ENCODE data around the gene ATG4D.
"Not testable (repeated sequence)": the region's sequence is repeated elsewhere in the genome, so short reads cannot be mapped to it uniquely, and the experiment has no call there.

ATG4D gene

DNA sequence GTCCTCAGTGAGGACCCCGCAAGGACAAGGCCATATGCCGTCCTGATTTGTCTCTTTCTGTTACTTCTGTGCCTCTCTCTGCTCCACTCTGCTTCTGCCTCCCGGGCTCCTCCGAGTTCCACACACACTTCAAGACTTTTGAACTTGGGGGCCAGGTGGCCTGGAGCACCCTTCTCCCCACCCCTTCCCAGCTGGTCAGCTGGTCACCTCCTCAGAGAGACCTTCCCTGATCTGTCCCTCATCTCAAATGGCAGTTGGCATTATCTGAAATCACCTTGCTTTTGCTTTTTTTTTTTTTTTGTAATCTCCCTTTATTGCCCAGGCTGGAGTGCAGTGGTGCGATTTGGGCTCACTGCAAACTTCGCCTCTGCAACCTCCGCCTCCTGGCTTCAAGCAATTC lies 24.3 kb upstream of the ATG4D start:
- Histone ChIP-seq H3K27ac (ENCODE audit: insufficient read depth in 1 of 2, low read depth in 1 of 2, low read length in 2 of 2, poor library complexity in 1 of 2, severe bottlenecking in 2 of 2) (no peak overlapping the region), H3K4me1 (ENCODE audit: control extremely low read depth in 1 of 4, control insufficient read depth in 4 of 4, insufficient read depth in 4 of 4, low read length in 3 of 4) (peaks cover 0 to 29% (median 24%) of the 10 kb centered on the region in 4 experiments), H3K9me3 (ENCODE audit: control extremely low read depth in 1 of 5, control insufficient read depth in 4 of 5, insufficient read depth in 2 of 5, low read depth in 1 of 5, low read length in 4 of 5) (no peaks in the 10 kb centered on the region), H3K36me3 (ENCODE audit: control insufficient read depth in 4 of 4, insufficient read depth in 4 of 4, low read length in 3 of 4) (no peaks in the 10 kb centered on the region), H3K4me3 (ENCODE audit: control insufficient read depth in 1 of 7, extremely low read depth in 1 of 7, insufficient read depth in 4 of 7, low read depth in 2 of 7, low read length in 6 of 7) (no peak overlapping the region), H3K27me3 (replicated peaks in 2 of 5; ENCODE audit: control insufficient read depth in 4 of 5, insufficient read depth in 5 of 5, low read length in 4 of 5) (peaks cover 4 to 61% (median 38%) of the 10 kb centered on the region in 5 experiments)
- ChIA-PET CTCF (interaction anchor here (0.6 to 1.5 kb wide), 3 partner anchors 12 to 61 kb away, joined by 3 to 5 read pairs (median 3); no protein-coding TSS in a partner anchor), POLR2A (no interaction called here)
- no peak for DNase-seq
- WGBS (ENCODE audit: insufficient coverage): 81% methylated on average over 7 of the region's 7 CpGs

DNA sequence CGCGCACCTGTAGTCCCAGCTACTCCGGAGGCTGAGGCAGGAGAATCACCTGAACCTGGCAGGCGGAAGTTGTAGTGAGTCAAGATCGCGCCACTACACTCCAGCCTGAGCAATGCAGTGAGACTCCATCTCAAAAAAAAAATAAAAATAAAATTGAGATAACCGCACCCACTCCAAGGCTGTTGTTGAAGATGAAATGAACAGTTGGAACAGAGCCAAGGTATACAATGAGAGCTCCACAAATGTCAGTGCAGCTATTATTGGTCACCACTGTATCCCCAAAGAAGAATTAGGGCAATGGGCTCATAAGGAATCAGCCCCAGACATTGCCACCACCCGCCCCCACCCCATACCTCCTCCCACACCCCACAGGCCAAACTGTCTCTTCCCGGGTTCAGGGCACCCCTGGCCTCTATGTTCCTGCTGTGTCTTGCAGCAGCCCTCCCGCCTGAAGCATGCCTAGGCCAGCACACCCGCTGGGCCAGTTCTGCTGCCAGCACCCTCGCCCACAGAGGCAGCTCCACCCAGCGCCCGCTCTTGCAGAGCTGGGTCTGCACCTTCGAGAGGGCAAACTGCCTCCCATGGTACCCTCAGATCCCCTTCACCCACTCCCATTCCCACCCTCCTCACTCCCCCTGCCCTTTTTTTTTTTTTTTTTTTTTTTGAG lies 22.9 kb upstream of the ATG4D start:
- Histone ChIP-seq H3K27ac (ENCODE audit: insufficient read depth in 1 of 2, low read depth in 1 of 2, low read length in 2 of 2, poor library complexity in 1 of 2, severe bottlenecking in 2 of 2) (no peak overlapping the region), H3K9me3 (ENCODE audit: control extremely low read depth in 1 of 5, control insufficient read depth in 4 of 5, insufficient read depth in 2 of 5, low read depth in 1 of 5, low read length in 4 of 5) (no peaks in the 10 kb centered on the region), H3K4me3 (ENCODE audit: control insufficient read depth in 1 of 7, extremely low read depth in 1 of 7, insufficient read depth in 4 of 7, low read depth in 2 of 7, low read length in 6 of 7) (no peak overlapping the region), H3K36me3 (ENCODE audit: control insufficient read depth in 4 of 4, insufficient read depth in 4 of 4, low read length in 3 of 4) (no peaks in the 10 kb centered on the region), H3K27me3 (replicated peaks in 2 of 5; ENCODE audit: control insufficient read depth in 4 of 5, insufficient read depth in 5 of 5, low read length in 4 of 5) (peaks cover 2 to 47% (median 32%) of the 10 kb centered on the region in 5 experiments), H3K4me1 (ENCODE audit: control extremely low read depth in 1 of 4, control insufficient read depth in 4 of 4, insufficient read depth in 4 of 4, low read length in 3 of 4) (peaks cover 0 to 23% (median 19%) of the 10 kb centered on the region in 4 experiments)
- 89% methylated on average over 7 of the region's 15 CpGs for WGBS (ENCODE audit: insufficient coverage)
- no peak for DNase-seq
- CTCF ChIA-PET: interaction anchor here (0.6 to 1.5 kb wide), 4 partner anchors 13 to 137 kb away, joined by 3 to 5 read pairs (median 3); no protein-coding TSS in a partner anchor
- POLR2A ChIA-PET: no interaction called here

DNA sequence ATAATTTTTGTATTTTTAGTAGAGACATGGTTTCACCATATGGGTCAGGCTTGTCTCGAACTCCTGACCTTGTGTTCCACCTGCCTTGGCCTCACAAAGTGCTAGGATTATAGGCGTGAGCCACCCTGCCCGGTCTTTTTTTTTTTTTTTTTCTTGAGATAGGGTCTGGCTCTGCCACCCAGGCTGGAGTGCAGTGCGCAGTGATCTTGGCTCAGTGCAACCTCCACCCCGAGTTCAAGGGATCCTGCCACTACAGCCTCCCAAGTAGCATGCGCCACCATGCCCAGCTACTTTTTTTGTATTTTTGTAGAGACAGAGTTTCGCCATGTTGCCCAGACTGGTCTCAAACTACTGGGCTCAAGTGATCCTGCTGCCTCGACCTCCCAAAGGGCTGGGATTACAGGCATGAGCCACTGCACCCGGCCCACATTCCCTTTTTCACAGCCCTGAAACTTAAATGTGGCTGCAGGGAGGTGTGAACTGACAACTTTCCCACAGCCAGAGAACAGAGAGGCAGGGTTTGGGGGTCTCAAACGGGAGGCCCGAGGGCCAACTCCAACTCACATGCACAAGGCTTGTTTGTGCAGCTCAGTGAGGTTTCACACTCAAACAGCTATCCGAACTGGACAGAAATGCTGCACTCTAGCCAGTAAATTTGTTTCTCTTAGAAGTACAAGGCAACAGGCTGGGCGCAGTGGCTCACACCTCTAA lies 22.1 kb upstream of the ATG4D start:
- Histone ChIP-seq H3K4me1 (ENCODE audit: control extremely low read depth in 1 of 4, control insufficient read depth in 4 of 4, insufficient read depth in 4 of 4, low read length in 3 of 4) (peaks cover 0 to 23% (median 19%) of the 10 kb centered on the region in 4 experiments), H3K36me3 (ENCODE audit: control insufficient read depth in 4 of 4, insufficient read depth in 4 of 4, low read length in 3 of 4) (no peaks in the 10 kb centered on the region), H3K9me3 (ENCODE audit: control extremely low read depth in 1 of 5, control insufficient read depth in 4 of 5, insufficient read depth in 2 of 5, low read depth in 1 of 5, low read length in 4 of 5) (no peaks in the 10 kb centered on the region), H3K27ac (ENCODE audit: insufficient read depth in 1 of 2, low read depth in 1 of 2, low read length in 2 of 2, poor library complexity in 1 of 2, severe bottlenecking in 2 of 2) (no peak overlapping the region), H3K4me3 (ENCODE audit: control insufficient read depth in 1 of 7, extremely low read depth in 1 of 7, insufficient read depth in 4 of 7, low read depth in 2 of 7, low read length in 6 of 7) (no peak overlapping the region), H3K27me3 (replicated peaks in 2 of 5; ENCODE audit: control insufficient read depth in 4 of 5, insufficient read depth in 5 of 5, low read length in 4 of 5) (peaks cover 0 to 39% (median 27%) of the 10 kb centered on the region in 5 experiments)
- CTCF ChIA-PET: interaction anchor here (1.7 kb wide), 1 partner anchor 12 kb away, joined by 4 read pairs; no protein-coding TSS in a partner anchor
- WGBS (ENCODE audit: insufficient coverage): 94% methylated on average over 13 of the region's 13 CpGs
- POLR2A ChIA-PET: no interaction called here
- no peak for DNase-seq

DNA sequence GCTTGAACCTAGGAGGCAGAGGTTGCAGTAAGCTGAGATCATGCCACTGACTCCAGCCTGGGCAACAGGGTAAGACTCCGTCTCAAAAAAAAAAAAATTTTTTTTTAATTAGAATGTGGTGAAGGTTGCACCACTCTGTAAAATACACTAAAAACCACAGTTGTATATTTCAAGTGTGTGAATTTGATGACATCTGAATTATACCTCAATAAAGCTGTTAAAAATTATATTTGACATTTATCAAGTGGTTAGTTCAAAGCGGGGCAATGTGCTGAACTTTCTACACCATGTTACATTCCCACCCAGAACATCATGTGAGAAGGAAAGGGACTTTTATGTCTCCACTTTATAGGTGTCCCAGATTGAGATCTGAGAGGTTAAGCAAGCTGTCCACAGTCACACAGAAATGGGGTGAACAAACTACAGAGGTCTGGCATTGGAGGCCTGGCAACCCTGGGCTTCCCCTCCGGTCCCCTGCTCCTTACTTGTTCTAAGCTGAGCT lies 20.5 kb upstream of the ATG4D start:
- POLR2A ChIA-PET: interaction anchor here (0.6 kb wide), 1 partner anchor 639 kb away, joined by 4 read pairs; no protein-coding TSS in a partner anchor
- DNase-seq: no peak
- H3K4me1 ChIP-seq (ENCODE audit: control extremely low read depth in 1 of 4, control insufficient read depth in 4 of 4, insufficient read depth in 4 of 4, low read length in 3 of 4): peaks cover 0 to 10% (median 7%) of the 10 kb centered on the region in 4 experiments
- CTCF ChIA-PET: interaction anchor here (1.1 to 3.2 kb wide), 6 partner anchors 11 to 121 kb away, joined by 3 to 14 read pairs (median 4); no protein-coding TSS in a partner anchor
- H3K4me3 ChIP-seq (ENCODE audit: control insufficient read depth in 1 of 7, extremely low read depth in 1 of 7, insufficient read depth in 4 of 7, low read depth in 2 of 7, low read length in 6 of 7): no peak overlapping the region
- H3K9me3 ChIP-seq (ENCODE audit: control extremely low read depth in 1 of 5, control insufficient read depth in 4 of 5, insufficient read depth in 2 of 5, low read depth in 1 of 5, low read length in 4 of 5): no peaks in the 10 kb centered on the region
- 100% methylated on average over 1 of the region's 3 CpGs for WGBS (ENCODE audit: insufficient coverage)
- H3K36me3 ChIP-seq (ENCODE audit: control insufficient read depth in 4 of 4, insufficient read depth in 4 of 4, low read length in 3 of 4): no peaks in the 10 kb centered on the region
- H3K27ac ChIP-seq (ENCODE audit: insufficient read depth in 1 of 2, low read depth in 1 of 2, low read length in 2 of 2, poor library complexity in 1 of 2, severe bottlenecking in 2 of 2): no peak overlapping the region
- peaks cover 0 to 23% (median 17%) of the 10 kb centered on the region in 5 experiments for H3K27me3 ChIP-seq (replicated peaks in 2 of 5; ENCODE audit: control insufficient read depth in 4 of 5, insufficient read depth in 5 of 5, low read length in 4 of 5)

DNA sequence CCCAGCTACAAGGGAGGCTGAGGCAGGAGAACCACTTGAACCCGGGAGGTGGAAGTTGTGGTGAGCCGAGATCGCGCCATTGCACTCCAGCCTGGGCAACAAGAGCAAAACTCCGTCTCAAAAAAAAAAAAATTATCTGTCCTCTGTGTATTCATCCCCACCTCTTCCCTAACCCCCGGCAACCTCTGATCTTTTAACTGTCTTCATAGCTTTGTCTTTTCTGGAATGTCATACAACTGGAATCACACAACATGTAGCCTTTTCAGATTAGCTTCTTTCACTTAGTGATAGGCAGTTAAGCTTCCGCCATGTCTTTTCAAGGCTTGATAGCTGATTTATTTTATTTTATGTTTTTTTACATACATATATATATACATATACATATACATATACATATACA lies 18.1 kb upstream of the ATG4D start:
- 98% methylated on average over 6 of the region's 7 CpGs for WGBS (ENCODE audit: insufficient coverage)
- H3K4me3 ChIP-seq (ENCODE audit: control insufficient read depth in 1 of 7, extremely low read depth in 1 of 7, insufficient read depth in 4 of 7, low read depth in 2 of 7, low read length in 6 of 7): no peak overlapping the region
- H3K36me3 ChIP-seq (ENCODE audit: control insufficient read depth in 4 of 4, insufficient read depth in 4 of 4, low read length in 3 of 4): no peaks in the 10 kb centered on the region
- no peaks in the 10 kb centered on the region for H3K9me3 ChIP-seq (ENCODE audit: control extremely low read depth in 1 of 5, control insufficient read depth in 4 of 5, insufficient read depth in 2 of 5, low read depth in 1 of 5, low read length in 4 of 5)
- no peak overlapping the region for H3K27ac ChIP-seq (ENCODE audit: insufficient read depth in 1 of 2, low read depth in 1 of 2, low read length in 2 of 2, poor library complexity in 1 of 2, severe bottlenecking in 2 of 2)
- H3K27me3 ChIP-seq (replicated peaks in 2 of 5; ENCODE audit: control insufficient read depth in 4 of 5, insufficient read depth in 5 of 5, low read length in 4 of 5): peaks cover 0 to 3% (median 0%) of the 10 kb centered on the region in 5 experiments
- ChIA-PET CTCF (interaction anchor here (0.9 to 1.2 kb wide), 2 partner anchors 9 to 103 kb away, joined by 3 to 5 read pairs; no protein-coding TSS in a partner anchor), POLR2A (no interaction called here)
- DNase-seq: no peak
- no peaks in the 10 kb centered on the region for H3K4me1 ChIP-seq (ENCODE audit: control extremely low read depth in 1 of 4, control insufficient read depth in 4 of 4, insufficient read depth in 4 of 4, low read length in 3 of 4)

DNA sequence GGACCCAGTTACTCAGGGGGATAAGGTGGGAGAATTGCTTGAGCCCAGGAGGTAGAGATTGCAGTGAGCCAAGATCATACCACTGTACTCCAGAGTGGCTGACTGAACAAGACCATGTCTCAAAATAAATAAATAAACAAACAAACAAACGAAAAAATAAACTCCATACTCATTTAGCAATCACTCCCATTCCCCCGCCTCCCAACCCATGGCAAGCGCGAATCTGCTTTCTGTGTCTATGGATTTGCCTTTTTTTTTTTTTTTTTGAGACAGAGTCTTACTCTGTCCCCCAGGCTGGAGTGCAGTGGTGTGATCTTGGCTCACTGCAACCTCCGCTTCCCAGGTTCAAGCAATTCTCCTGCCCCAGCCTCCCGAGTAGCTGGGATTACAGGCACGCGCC lies 16.8 kb upstream of the ATG4D start:
- POLR2A ChIA-PET, CTCF ChIA-PET: not testable (repeated sequence)

DNA sequence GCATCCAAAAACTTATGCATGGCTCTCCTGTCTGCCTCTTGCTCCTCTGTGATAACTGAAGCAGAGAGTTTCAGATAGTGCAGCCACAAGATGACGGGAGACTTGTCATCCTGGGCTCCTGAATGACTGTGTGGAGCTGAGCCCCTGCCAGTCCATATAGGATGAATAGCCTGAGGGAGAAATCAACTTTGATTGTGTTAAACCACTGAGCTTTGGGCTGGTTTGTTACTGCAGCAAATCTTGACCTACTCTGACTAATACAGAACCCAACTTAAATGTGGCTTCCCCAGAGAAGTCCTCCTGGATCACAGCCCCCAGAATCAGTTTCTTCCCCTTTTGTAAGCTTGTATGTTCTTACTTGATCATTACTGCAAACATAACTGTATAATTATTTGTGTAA lies 11.2 kb upstream of the ATG4D start:
- Histone ChIP-seq H3K4me3 (ENCODE audit: control insufficient read depth in 1 of 7, extremely low read depth in 1 of 7, insufficient read depth in 4 of 7, low read depth in 2 of 7, low read length in 6 of 7) (no peak overlapping the region), H3K27ac (ENCODE audit: insufficient read depth in 1 of 2, low read depth in 1 of 2, low read length in 2 of 2, poor library complexity in 1 of 2, severe bottlenecking in 2 of 2) (no peak overlapping the region), H3K4me1 (ENCODE audit: control extremely low read depth in 1 of 4, control insufficient read depth in 4 of 4, insufficient read depth in 4 of 4, low read length in 3 of 4) (peaks cover 0 to 5% (median 0%) of the 10 kb centered on the region in 4 experiments), H3K27me3 (replicated peaks in 2 of 5; ENCODE audit: control insufficient read depth in 4 of 5, insufficient read depth in 5 of 5, low read length in 4 of 5) (no peaks in the 10 kb centered on the region), H3K9me3 (ENCODE audit: control extremely low read depth in 1 of 5, control insufficient read depth in 4 of 5, insufficient read depth in 2 of 5, low read depth in 1 of 5, low read length in 4 of 5) (no peaks in the 10 kb centered on the region), H3K36me3 (ENCODE audit: control insufficient read depth in 4 of 4, insufficient read depth in 4 of 4, low read length in 3 of 4) (no peaks in the 10 kb centered on the region)
- CTCF ChIA-PET: interaction anchor here (2.0 kb wide), 1 partner anchor 9 kb away, joined by 7 read pairs; no protein-coding TSS in a partner anchor
- POLR2A ChIA-PET: no interaction called here
- WGBS (ENCODE audit: insufficient coverage): 100% methylated on average over 1 of the region's 1 CpG
- no peak for DNase-seq

More for the DNA sequence above, 16.8 kb upstream of the ATG4D start:
- WGBS (ENCODE audit: insufficient coverage): 100% methylated on average over 4 of the region's 8 CpGs
- not testable (repeated sequence) for H3K9me3 ChIP-seq (ENCODE audit: control extremely low read depth in 1 of 5, control insufficient read depth in 4 of 5, insufficient read depth in 2 of 5, low read depth in 1 of 5, low read length in 4 of 5); H3K4me3 ChIP-seq (ENCODE audit: control insufficient read depth in 1 of 7, extremely low read depth in 1 of 7, insufficient read depth in 4 of 7, low read depth in 2 of 7, low read length in 6 of 7); H3K27ac ChIP-seq (ENCODE audit: insufficient read depth in 1 of 2, low read depth in 1 of 2, low read length in 2 of 2, poor library complexity in 1 of 2, severe bottlenecking in 2 of 2); DNase-seq; H3K27me3 ChIP-seq (replicated peaks in 2 of 5; ENCODE audit: control insufficient read depth in 4 of 5, insufficient read depth in 5 of 5, low read length in 4 of 5); H3K4me1 ChIP-seq (ENCODE audit: control extremely low read depth in 1 of 4, control insufficient read depth in 4 of 4, insufficient read depth in 4 of 4, low read length in 3 of 4); H3K36me3 ChIP-seq (ENCODE audit: control insufficient read depth in 4 of 4, insufficient read depth in 4 of 4, low read length in 3 of 4)
